HuH-7 (cell line): ENCODE measurements around the gene MASTL.
"Not testable (repeated sequence)": the region's sequence is repeated elsewhere in the genome, so short reads cannot be mapped to it uniquely, and the experiment has no call there.

ENCODE experiments used
- DNase-seq: peaks from one replicate; pipeline ENCODE4 v3.0.0; 2011; ENCODE audit warnings: low spot score

Gene MASTL

DNA sequence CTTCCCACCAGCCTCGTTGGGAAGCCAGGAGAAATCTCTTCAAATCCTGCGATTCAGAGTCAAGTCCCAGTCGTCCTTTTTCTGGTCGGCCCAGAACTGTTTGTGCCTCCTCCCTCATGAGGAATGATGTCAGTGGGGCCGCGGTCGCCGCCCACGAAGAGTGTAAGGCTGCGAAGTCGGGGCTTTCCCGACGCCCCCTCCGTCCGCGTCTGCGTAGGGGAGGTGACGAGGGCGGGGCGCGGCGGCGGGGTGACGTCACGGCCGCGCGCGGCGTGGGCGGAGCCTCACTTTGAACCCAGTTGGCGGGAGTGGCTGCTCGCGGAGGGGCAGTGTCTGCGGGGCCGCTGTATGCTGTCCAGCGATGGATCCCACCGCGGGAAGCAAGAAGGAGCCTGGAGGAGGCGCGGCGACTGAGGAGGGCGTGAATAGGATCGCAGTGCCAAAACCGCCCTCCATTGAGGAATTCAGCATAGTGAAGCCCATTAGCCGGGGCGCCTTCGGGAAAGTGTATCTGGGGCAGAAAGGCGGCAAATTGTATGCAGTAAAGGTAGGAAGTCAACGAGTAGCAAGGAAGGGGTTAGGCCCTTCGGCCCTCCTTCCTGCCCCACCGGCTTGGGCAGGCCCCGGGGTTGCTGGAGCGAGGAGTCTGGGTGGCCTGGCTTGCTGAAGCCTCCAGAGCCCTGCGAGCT lies at the start of gene MASTL:
Gene MASTL, plus strand, starts transcription at position 287 of the 689 bp plus-strand sequence. Its CDS starts 75 bp downstream, at position 362.
- peak; percentile 87 for DNase-seq

- no peak for DNase-seq
Measured at GRCh38 chr10:27108165-27108564, 47.0 kb upstream of the MASTL start.

- DNase-seq = no peak
Measured at GRCh38 chr10:27134371-27134770, 20.8 kb upstream of the MASTL start.

- DNase-seq = no peak
Measured at GRCh38 chr10:27138277-27138676, 16.9 kb upstream of the MASTL start.

DNA sequence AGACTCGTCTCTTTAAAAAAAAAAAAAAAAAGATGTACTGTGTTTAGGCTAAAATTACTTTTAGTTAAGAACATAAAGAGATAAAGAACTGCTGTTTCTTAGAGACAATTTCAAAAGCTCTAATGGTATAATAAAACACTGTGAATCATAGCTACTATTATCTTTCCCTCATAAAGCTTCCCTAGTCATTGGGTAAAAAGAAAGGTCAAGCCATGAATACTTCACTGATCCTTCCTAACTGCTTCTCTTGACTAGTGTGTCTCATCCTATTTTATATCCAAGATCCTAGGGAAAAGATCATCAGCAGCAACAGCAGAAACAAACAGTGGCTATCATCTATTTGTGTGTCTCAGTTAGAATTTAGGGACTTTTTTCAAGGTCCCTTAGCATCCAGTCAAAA lies 11.5 kb upstream of the MASTL start:
- DNase-seq = no peak

DNA sequence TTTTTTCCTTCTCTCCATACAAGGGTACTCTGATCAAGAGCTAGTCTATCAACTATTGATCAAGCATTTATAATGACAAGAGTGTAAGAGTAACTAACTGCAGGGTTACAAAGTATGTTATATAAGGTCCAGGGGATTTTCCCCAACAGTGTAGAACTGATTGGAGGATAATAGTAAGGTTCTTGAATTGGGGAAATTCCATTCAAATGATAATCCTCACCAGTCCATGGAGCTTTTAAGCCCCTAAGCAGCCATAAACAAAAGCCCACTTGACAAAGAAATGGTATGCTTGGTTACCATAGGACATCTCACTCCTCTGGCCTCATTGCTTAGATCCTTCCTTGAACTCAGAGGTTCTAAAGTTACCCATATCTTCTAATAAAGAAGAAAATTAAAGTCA lies 9.2 kb upstream of the MASTL start:
- DNase-seq = no peak

- no peak for DNase-seq
Measured at GRCh38 chr10:27147701-27148100, 7.5 kb upstream of the MASTL start.

DNA sequence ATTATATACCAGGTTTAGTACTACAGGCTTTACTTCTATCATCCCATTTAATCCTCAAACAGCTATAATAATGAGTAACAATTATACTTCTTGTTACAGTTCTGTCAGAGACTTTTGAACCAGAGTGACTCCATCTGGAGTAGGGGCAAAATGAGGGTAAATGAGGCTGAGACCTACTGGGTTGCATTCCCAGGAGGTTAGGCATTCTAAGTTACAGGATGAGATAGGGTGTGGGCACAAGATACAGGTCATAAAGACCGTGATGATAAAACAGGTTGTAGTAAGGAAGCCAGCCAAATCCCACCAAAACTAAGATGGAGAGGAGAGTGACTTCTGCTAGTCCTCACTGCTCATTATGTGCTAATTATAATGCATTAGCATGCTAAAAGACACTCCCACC lies 4.9 kb upstream of the MASTL start:
- DNase-seq = no peak

- no peak for DNase-seq
Measured at GRCh38 chr10:27152687-27153086, 2.5 kb upstream of the MASTL start.

DNA sequence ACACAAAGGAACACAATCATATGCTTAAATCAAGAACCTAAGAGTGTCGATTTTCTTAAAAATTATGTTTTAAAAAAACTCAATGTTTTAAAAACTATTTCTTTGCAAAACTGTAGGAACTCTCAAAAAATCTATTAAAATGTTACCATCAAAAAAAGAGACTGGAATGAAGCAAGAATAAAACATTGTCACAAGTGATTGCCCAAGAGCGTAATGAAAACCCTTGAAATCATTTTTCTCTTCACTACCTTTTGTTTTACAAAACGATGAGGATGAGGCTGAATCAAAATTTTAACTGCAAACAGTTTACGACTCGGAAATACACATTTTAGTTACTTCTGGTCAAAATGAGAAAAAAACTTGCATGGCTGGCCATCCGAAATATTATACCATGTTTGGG lies 1.8 kb upstream of the MASTL start:
- no peak for DNase-seq

DNA sequence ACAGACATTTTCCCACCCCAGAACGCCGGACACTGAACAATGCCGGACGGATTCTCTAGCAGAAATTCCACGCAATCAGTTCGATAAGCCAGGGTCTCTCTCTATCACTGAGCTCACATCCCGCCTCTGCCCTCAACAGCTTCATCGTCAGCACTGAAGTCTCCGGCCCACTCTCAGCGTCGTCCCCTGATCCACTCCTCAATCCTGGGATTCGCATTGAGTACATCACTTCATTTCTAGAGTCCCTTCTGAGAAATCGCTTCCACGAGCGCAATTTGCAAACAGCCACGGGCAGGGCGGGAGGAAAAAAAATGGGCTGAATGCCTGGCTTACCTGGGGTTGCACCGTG lies 1.3 kb upstream of the MASTL start:
- DNase-seq = peak; percentile 17

DNA sequence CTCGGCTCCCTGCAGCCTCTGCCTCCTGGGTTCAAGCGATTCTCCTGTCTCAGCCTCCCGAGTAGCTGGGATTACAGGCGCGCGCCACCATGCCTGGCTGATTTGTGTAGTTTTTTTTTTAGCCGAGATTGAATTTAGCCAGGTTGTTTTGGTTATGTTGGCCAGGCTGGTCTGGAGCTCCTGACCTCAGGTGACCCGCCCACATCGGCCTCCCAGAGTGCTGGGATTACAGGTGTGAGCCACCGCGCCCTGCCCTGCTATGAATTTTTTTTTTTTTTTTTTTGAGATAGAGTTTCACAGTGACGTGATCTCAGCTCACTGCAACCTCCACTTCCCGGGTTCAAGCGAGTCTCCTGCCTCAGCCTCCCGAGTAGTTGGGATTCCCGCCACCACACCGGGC lies 1.4 kb downstream of the MASTL start:
- not testable (repeated sequence) for DNase-seq

GRCh38 chr10:27157150-27157549 lies 2.0 kb downstream of the MASTL start:
- no peak for DNase-seq

DNA sequence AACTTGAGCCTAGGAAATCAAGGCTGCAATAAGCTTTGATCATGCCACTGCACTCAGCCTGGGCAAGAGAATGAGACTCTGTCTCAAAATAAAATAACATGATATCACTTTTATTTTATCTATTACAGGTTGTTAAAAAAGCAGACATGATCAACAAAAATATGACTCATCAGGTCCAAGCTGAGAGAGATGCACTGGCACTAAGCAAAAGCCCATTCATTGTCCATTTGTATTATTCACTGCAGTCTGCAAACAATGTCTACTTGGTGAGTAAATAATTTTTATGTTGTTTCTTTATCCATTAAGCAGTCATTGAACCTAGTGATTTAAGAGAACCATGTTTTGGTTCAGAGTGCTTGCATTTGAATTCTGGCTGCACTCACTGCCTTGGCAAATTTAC lies 3.3 kb downstream of the MASTL start:
- DNase-seq = no peak

DNA sequence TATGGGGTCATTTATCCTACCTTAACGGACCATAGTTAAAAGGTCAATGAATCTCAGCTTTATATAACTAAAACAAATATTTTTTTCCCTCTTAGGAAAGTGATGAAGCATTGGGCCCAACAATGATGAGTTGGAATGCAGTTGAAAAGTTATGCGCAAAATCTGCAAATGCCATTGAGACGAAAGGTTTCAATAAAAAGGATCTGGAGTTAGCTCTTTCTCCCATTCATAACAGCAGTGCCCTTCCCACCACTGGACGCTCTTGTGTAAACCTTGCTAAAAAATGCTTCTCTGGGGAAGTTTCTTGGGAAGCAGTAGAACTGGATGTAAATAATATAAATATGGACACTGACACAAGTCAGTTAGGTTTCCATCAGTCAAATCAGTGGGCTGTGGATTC lies 14.7 kb downstream of the MASTL start:
- no peak for DNase-seq

DNA sequence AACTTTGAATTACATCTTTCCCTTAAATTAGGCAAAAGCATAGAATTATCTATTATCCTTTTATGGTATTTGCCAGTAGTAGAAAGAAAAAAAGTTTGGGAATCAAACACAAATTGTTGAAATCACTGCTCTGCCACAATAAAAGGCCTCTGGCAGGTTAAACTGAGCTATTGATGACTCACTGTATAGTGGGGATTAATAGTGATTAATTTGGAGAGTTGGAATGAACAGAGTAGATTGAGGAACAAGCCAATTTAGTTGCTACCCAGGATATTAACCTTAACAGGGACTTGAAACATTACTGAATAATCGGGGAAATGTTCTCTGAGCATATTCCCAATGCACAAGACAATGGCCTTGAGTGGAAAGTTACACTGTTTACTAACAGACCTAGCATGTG lies 33.1 kb downstream of the MASTL start:
- no peak for DNase-seq

DNA sequence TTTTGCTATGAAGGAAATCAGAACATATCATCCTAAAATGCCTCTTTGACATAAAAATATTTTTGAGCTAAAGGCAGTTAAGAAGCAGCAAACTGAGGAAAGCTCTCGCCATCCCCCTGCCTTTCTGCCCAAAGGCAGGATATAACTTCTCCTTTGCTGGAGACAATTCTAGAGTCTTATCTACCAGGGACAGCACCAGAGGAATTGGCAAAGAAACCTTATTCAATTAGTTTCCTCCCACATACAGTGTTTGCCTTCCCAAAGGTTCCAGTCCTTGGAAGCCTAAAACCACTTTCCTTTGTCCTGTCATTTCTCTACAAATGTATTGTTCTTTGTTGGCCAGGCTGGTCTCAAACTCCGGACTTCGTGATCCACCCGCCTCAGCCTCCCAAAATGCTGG lies 33.7 kb downstream of the MASTL start:
- no peak for DNase-seq

DNA sequence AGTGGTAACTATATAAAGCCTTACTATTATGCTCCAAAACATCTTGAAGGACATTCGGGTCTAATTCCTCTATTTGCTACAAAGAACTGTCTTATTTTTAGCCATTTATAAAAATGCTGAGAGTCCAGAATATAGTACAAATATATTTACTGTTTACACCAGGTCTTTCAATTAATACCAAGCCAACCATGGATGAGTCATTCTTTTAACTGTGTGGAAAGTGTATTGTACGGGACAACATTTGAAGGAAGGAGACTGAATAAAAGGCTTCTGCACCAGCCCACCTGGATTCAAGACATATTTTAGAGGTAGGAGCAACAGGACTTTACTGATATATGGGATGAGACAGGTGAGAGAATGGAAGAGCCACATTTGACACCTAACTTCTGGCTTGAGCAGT lies 35.4 kb downstream of the MASTL start:
- no peak for DNase-seq

GRCh38 chr10:27192284-27192683 lies 37.1 kb downstream of the MASTL start:
- DNase-seq = no peak

GRCh38 chr10:27197980-27198620 lies 42.9 kb downstream of the MASTL start:
- DNase-seq = no peak

GRCh38 chr10:27203806-27204205 lies 48.7 kb downstream of the MASTL start:
- no peak for DNase-seq

DNA sequence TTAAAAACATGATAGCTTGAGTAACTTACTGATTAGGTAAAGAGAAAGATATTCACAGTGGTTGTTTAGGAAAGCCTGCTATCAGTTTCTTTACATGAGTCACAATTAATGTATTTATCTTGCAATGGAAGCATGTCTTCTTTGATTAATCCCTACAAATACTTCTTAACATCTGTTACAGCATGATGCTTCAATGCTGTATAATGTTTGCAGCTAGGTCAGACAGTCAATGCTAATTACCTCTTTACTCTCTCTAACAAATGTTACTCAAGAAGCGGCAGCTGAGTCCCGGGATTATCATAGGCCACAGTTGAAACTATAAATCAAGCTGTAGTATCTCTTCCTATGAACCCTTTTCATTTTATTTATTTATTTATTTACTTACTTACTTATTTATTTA lies 52.2 kb downstream of the MASTL start:
- DNase-seq = no peak

DNA sequence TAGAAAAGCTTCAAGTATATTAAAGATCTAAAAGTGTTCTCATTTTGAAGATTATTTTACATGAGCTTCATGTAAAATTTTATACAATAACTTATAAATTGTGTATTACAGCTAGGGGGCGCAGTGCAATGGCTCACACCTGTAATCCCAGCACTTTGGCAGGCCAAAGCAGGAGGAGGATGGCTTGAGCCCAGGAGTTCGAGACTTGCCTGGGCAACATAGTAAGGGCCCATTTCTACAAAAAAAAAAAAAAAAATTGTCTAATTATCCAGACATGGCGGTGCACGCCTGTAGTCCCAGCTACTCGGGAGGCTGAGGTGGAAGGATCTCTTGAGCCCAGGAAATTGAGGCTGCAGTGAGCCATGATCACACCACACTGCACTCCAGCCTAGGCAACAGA lies 68.8 kb downstream of the MASTL start:
- DNase-seq = no peak

DNA sequence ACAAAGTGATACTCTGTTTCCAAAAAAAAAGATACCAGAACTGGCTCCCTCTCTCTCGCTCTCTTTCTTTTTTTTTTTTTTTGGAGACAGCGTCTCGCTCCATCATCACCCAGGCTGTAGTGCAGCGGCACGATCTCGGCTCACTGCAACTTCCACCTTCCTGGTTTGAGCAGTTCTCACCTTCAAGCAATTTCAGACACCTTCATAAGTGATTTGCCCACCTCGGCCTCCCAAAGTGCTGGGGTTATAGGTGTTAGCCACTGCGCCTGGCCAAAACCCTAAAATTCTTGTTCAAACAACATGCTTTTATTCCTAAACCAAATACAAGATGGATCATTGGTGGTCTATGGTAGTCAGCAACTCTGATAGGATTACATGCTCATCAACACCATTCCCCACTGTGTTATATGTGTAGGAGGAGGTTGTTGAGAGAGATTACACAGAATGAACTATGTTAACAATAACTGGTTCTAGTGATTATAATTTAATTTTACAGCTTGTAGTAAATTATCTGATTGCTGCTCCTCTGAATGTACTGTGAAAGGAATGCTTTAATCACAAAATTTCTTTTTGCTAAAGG lies 69.9 kb downstream of the MASTL start:
- DNase-seq = no peak
